ENCODE results near the gene GUCA1C.

GRCh38 chr3:108887777-108888176 is 65.9 kb downstream of the GUCA1C start:
- TF ChIP-seq SUZ12 (IDR thresholded peaks at IDR 0.05), result no peak
- no peak for TF ChIP-seq CTBP1 (IDR thresholded peaks at IDR 0.05; ENCODE audit: borderline replicate concordance)
- TF ChIP-seq NFRKB (IDR thresholded peaks at IDR 0.05), result no peak

Measured in HEK293T (cell line).